ENCODE data around the gene CEBPZ. TPM values are rescaled to one million over a fixed set of nuclear protein-coding genes. Genes with fewer than 3 reads are reported as not detected.
"Not testable (repeated sequence)": the region's sequence is repeated elsewhere in the genome, so short reads cannot be mapped to it uniquely, and the experiment has no call there.

The CEBPZ gene
- total RNA-seq, 1 donor from 2014 or later: 64.2 TPM

DNA sequence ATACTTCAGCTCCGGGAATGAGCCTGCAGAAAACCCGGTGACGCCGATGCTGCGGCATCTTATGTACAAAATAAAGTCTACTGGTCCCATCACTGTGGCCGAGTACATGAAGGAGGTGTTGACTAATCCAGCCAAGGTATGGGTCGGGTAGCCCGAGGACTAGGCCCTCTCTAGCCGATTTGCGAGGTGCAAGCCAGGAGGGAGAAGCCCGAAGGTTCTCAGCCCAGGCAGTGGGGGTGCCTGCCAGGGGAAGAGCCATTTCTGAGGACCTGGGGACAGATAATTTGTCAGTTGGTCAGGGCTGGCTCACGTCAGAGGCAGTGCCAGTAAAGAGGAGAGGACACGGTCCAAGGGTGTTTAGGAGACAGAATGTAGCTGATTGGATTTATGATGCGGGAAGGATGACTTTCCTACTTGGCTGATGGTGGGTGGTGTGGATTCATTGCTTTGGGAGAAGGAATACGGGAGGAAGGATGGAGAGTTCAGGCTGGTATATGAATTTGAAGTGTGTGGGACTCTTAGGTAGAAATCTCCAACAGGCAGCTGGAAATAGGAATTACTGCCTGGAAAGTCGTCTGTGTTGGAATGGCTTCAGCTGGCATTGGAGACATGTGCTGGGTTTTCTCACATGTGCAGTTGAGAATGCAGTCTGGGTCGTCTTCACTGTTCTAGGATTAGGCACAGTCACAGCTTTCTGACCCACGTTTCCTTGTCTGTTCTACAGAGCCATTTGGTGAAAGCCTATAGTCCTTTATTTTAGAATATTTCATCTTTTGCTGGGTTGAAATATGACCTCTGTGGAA is 936 bp upstream of the CEBPZ start:
- H3K4me3 ChIP-seq (ENCODE audit: low read depth, low read length): peak overlapping the region; percentile 68
- TF ChIP-seq, protein P1, sequence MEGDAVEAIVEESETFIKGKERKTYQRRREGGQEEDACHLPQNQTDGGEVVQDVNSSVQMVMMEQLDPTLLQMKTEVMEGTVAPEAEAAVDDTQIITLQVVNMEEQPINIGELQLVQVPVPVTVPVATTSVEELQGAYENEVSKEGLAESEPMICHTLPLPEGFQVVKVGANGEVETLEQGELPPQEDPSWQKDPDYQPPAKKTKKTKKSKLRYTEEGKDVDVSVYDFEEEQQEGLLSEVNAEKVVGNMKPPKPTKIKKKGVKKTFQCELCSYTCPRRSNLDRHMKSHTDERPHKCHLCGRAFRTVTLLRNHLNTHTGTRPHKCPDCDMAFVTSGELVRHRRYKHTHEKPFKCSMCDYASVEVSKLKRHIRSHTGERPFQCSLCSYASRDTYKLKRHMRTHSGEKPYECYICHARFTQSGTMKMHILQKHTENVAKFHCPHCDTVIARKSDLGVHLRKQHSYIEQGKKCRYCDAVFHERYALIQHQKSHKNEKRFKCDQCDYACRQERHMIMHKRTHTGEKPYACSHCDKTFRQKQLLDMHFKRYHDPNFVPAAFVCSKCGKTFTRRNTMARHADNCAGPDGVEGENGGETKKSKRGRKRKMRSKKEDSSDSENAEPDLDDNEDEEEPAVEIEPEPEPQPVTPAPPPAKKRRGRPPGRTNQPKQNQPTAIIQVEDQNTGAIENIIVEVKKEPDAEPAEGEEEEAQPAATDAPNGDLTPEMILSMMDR (conservative IDR thresholded peaks at IDR 0.05; ENCODE audit: low read depth, low read length): no peak
- DNase-seq (ENCODE audit: low read depth): no peak

DNA sequence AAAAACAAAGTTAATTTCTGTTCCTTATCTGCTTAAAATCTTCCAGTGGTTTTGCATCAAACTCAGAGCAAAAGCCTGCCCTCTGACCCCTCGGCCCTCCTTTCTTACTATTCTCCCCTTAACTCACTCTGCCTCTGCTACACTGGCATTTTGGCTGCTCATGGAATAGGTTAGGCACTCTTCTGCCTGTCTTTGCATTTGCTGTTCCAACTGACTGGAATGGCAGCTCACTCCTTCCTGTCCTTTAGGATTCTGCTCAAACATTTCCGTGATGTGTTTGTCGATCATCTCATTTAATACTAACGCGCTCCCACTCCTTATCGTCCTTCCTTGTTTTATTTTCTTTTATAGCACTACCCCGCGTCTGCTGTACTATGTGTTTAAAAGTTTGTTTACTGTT is 815 bp downstream of the CEBPZ start:
- TF ChIP-seq, protein P1 (conservative IDR thresholded peaks at IDR 0.05; ENCODE audit: low read depth, low read length): no peak
- H3K4me3 ChIP-seq (ENCODE audit: low read depth, low read length): peak overlapping the region; percentile 68
- DNase-seq (ENCODE audit: low read depth): no peak

DNA sequence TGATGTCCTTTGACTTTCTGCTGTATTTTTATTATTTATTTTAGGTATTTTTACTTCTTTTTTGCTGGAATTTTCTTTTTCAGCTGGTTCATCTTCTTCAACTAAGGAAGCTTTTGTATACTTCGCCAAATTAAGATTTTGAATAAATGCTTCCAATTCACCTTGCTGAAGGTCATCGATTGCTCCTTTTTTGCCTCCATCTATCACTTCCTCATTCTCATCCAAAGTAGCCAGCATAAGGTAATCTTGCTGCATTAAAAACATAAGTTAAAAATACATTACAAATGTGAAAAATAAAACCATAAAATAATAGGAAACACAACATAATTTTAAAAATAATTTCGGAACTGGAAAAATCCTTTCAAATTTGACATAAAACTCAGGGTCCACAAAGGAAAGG is 2.6 kb downstream of the CEBPZ start:
- TF ChIP-seq, protein P1 (conservative IDR thresholded peaks at IDR 0.05; ENCODE audit: low read depth, low read length): no peak
- H3K4me3 ChIP-seq (ENCODE audit: low read depth, low read length): no peak overlapping the region

DNA sequence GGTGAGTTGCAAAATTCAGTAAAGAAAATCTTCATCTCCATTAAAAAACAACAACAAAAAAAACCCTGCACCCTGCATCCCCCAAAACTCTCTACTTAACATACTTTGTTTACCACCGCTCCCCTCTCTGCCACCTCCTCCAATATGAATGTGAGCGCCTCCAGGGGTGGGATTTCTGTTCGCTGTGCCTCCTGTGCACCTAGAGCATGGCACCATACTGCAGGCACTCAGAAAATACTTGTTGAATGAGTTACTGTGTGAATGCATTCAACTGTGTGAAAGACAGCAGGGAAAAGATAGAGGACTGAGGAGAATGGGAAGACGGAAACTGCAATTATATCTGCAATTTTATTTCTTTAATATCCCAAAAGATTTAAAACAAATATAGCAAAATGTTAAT is 4.5 kb downstream of the CEBPZ start:
- TF ChIP-seq, protein P1 (conservative IDR thresholded peaks at IDR 0.05; ENCODE audit: low read depth, low read length): no peak
- DNase-seq (ENCODE audit: low read depth): no peak

More for the DNA sequence above, 2.6 kb downstream of the CEBPZ start:
- DNase-seq (ENCODE audit: low read depth): no peak

DNA sequence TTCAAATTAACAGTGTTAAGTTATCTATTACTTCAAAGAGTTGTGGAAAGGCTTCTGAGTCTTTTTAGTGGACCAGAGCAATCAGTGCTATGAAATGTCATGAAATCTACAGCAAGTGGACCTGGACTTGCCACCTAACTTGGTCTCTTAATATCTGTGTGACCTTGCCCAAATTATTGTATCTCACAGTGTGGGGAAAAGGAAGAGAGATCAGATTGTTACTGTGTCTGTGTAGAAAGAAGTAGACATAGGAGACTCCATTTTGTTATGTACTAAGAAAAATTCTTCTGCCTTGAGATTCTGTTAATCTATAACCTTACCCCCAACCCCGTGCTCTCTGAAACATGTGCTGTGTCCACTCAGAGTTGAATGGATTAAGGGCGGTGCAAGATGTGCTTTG is 6.3 kb downstream of the CEBPZ start:
- not testable (repeated sequence) for H3K4me3 ChIP-seq (ENCODE audit: low read depth, low read length); DNase-seq (ENCODE audit: low read depth)

More for the DNA sequence above, 4.5 kb downstream of the CEBPZ start:
- H3K4me3 ChIP-seq (ENCODE audit: low read depth, low read length): no peak overlapping the region

DNA sequence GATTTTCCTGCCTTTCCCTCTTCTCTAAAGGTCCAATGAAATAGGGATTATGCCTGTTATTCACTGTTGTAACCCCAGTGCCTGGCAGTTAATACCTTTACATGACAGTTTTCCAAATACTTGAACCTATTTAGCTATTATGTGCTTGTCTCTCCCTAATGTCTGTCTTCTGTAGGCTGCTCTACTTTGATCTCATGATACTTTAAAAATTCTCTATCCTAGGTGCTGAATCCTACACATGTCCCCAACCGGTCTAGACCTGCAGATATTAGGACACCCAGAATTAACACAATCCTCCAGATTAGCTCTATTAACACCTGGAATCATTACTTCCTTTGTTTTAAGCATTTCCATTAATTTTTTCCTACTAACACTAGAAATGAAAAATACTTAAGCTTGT is 7.3 kb downstream of the CEBPZ start:
- no peak overlapping the region for H3K4me3 ChIP-seq (ENCODE audit: low read depth, low read length)
- no peak for DNase-seq (ENCODE audit: low read depth)
- TF ChIP-seq, protein P1 (conservative IDR thresholded peaks at IDR 0.05; ENCODE audit: low read depth, low read length): no peak

DNA sequence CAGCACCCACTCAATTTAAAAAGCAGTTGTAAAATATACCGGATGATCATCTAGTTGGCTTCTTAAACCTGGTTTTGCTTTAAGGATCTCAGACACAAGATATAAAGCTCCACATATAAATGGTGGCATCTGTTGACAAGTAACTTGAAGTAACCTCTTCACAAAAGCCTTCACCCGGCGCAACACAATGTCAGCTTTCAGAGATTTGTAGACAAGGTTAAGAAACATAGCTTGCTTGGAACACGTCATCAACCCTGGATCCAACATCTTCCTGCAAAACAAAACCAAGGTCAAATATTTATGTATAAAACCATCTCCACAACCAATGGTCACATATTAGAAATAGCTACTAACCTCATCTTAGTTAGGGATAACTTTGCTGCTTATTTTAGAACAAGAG is 8.3 kb downstream of the CEBPZ start:
- TF ChIP-seq, protein P1 (conservative IDR thresholded peaks at IDR 0.05; ENCODE audit: low read depth, low read length): no peak
- DNase-seq (ENCODE audit: low read depth): no peak
- no peak overlapping the region for H3K4me3 ChIP-seq (ENCODE audit: low read depth, low read length)

Data from epithelial cell of proximal tubule (primary cell).